GM12873 (cell line): ENCODE results near the gene PCDHGA7.

Experiments
- TF ChIP-seq, protein P1 (sequence below): IDR thresholded peaks from 2 replicates; pipeline ENCODE4 v1.5.1; 2012; ENCODE audit warnings: low read depth, mild to moderate bottlenecking, moderate library complexity, low read length, control low read depth; ENCODE audit not compliant: insufficient read depth; ENCODE audit errors: missing control alignments

PCDHGA7 gene

DNA sequence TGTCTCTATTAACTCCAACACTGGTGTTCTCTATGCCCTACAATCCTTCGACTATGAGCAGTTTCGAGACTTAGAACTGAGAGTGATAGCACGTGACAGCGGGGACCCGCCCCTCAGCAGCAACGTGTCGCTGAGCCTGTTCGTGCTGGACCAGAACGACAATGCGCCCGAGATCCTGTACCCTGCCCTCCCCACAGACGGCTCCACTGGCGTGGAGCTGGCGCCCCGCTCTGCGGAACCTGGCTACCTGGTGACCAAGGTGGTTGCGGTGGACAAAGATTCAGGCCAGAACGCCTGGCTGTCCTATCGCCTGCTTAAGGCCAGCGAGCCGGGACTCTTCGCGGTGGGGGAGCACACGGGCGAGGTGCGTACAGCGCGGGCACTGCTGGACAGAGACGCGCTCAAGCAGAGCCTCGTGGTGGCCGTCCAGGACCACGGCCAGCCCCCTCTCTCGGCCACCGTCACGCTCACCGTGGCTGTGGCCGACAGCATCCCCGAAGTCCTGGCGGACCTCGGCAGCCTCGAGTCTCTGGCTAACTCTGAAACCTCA lies 40.3 kb downstream of the PCDHGA7 start:
- TF ChIP-seq, protein P1, sequence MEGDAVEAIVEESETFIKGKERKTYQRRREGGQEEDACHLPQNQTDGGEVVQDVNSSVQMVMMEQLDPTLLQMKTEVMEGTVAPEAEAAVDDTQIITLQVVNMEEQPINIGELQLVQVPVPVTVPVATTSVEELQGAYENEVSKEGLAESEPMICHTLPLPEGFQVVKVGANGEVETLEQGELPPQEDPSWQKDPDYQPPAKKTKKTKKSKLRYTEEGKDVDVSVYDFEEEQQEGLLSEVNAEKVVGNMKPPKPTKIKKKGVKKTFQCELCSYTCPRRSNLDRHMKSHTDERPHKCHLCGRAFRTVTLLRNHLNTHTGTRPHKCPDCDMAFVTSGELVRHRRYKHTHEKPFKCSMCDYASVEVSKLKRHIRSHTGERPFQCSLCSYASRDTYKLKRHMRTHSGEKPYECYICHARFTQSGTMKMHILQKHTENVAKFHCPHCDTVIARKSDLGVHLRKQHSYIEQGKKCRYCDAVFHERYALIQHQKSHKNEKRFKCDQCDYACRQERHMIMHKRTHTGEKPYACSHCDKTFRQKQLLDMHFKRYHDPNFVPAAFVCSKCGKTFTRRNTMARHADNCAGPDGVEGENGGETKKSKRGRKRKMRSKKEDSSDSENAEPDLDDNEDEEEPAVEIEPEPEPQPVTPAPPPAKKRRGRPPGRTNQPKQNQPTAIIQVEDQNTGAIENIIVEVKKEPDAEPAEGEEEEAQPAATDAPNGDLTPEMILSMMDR: no peak

DNA sequence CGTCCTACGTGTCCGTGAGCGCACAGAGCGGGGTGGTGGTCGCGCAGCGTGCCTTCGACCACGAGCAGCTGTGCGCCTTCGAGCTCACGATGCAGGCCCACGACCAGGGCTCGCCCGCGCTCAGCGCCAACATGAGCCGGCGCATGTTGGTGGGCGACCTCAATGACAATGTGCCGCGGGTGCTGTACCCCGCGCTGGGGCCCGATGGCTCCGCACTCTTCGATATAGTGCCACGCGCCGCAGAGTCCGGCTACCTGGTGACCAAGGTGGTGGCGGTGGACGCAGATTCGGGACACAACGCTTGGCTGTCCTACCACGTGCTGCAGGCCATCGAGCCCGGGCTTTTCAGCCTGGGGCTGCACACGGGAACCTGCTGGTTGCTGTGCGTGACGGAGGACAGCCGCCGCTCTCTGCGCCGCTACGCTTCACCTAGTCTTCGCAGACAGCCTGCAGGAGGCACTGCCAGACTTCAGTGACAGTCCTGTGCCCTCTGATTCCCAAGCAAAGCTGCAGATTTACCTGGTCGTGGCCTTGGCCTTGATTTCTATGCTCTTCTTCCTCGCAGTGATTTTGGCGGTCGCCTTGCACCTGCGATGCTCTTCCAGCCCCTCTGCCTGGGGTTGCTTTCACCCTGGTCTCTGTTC lies 45.4 kb downstream of the PCDHGA7 start:
- TF ChIP-seq, protein P1: no peak

DNA sequence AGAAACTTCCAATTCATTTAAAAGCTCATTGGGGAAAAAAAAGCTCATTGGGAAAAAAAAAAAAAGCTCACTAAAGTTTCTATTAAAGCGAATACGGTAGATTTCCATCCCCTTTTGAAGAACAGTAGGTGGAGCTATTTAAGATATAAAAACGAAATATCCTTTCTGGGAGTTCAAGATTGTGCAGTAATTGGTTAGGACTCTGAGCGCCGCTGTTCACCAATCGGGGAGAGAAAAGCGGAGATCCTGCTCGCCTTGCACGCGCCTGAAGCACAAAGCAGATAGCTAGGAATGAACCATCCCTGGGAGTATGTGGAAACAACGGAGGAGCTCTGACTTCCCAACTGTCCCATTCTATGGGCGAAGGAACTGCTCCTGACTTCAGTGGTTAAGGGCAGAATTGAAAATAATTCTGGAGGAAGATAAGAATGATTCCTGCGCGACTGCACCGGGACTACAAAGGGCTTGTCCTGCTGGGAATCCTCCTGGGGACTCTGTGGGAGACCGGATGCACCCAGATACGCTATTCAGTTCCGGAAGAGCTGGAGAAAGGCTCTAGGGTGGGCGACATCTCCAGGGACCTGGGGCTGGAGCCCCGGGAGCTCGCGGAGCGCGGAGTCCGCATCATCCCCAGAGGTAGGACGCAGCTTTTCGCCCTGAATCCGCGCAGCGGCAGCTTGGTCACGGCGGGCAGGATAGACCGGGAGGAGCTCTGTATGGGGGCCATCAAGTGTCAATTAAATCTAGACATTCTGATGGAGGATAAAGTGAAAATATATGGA lies 48.0 kb downstream of the PCDHGA7 start, which contains the start of gene PCDHGA12:
PCDHGA12 (plus strand) TSS at position 176 of the 782 bp plus-strand sequence; CDS start at position 429, 253 bp downstream.
- TF ChIP-seq, protein P1: peak; percentile 74

DNA sequence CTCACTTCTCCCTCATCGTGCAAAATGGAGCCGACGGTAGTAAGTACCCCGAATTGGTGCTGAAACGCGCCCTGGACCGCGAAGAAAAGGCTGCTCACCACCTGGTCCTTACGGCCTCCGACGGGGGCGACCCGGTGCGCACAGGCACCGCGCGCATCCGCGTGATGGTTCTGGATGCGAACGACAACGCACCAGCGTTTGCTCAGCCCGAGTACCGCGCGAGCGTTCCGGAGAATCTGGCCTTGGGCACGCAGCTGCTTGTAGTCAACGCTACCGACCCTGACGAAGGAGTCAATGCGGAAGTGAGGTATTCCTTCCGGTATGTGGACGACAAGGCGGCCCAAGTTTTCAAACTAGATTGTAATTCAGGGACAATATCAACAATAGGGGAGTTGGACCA lies 48.7 kb downstream of the PCDHGA7 start:
- TF ChIP-seq, protein P1: no peak

DNA sequence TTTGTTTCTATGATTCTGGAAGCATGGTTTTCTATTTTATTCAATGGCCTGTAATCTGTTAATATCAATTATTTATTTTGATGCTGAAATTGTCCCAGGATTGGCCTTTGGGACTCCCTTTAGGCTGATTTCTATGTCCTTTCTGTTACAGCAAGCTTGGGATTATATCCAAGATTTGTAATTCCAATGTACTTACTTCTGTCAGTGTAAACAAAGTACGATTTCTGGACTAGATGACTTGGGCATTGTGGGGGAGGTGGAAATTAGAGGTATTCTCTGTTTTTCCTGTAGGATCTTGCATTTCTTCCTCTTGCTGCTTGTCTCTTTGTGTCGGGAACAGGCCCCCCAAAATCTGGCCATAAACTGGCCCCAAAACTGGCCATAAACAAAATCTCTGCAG lies 51.5 kb downstream of the PCDHGA7 start:
- TF ChIP-seq, protein P1: no peak
